ENCODE measurements around the gene FAM81B. TPM values are rescaled to one million over a fixed set of nuclear protein-coding genes. Genes with fewer than 3 reads are reported as not detected.

FAM81B gene
- polyA plus RNA-seq, 1 donor = 0.39 TPM

GRCh38 chr5:95424526-95424925, 33.4 kb downstream of the FAM81B start:
- Histone ChIP-seq H3K4me3 (ENCODE audit: low read length) (no peak overlapping the region), H3K4me1 (ENCODE audit: control insufficient read depth, insufficient read depth, low read length) (no peaks in the 10 kb centered on the region), H3K36me3 (ENCODE audit: control insufficient read depth, insufficient read depth, low read length) (no peaks in the 10 kb centered on the region), H3K27ac (ENCODE audit: low read length) (no peak overlapping the region), H3K27me3 (ENCODE audit: control insufficient read depth, insufficient read depth, low read length) (no peaks in the 10 kb centered on the region), H3K9me3 (ENCODE audit: control insufficient read depth, low read depth, low read length) (no peaks in the 10 kb centered on the region)
- no peak for DNase-seq
- 79% methylated on average over 1 of the region's 1 CpG for WGBS (ENCODE audit: insufficient coverage, low lambda C conversion rate)

- Histone ChIP-seq H3K4me1 (ENCODE audit: control insufficient read depth, insufficient read depth, low read length) (no peaks in the 10 kb centered on the region), H3K4me3 (ENCODE audit: low read length) (no peak overlapping the region), H3K36me3 (ENCODE audit: control insufficient read depth, insufficient read depth, low read length) (no peaks in the 10 kb centered on the region), H3K27ac (ENCODE audit: low read length) (no peak overlapping the region), H3K27me3 (ENCODE audit: control insufficient read depth, insufficient read depth, low read length) (no peaks in the 10 kb centered on the region), H3K9me3 (ENCODE audit: control insufficient read depth, low read depth, low read length) (no peaks in the 10 kb centered on the region)
- no CpG with 5 or more reads among the region's 5 CpGs for WGBS (ENCODE audit: insufficient coverage, low lambda C conversion rate)
- no peak for DNase-seq
Measured at GRCh38 chr5:95426227-95426626, 35.1 kb downstream of the FAM81B start.

- Histone ChIP-seq H3K27me3 (ENCODE audit: control insufficient read depth, insufficient read depth, low read length) (no peaks in the 10 kb centered on the region), H3K4me1 (ENCODE audit: control insufficient read depth, insufficient read depth, low read length) (no peaks in the 10 kb centered on the region)
- no CpG with 5 or more reads among the region's 2 CpGs for WGBS (ENCODE audit: insufficient coverage, low lambda C conversion rate)
Measured at GRCh38 chr5:95432779-95433178, 41.6 kb downstream of the FAM81B start.

GRCh38 chr5:95439801-95440493, 48.8 kb downstream of the FAM81B start:
- Histone ChIP-seq H3K27ac (ENCODE audit: low read length) (no peak overlapping the region), H3K4me1 (ENCODE audit: control insufficient read depth, insufficient read depth, low read length) (no peaks in the 10 kb centered on the region), H3K27me3 (ENCODE audit: control insufficient read depth, insufficient read depth, low read length) (peaks cover 10% of the 10 kb centered on the region), H3K36me3 (ENCODE audit: control insufficient read depth, insufficient read depth, low read length) (no peaks in the 10 kb centered on the region), H3K4me3 (ENCODE audit: low read length) (no peak overlapping the region), H3K9me3 (ENCODE audit: control insufficient read depth, low read depth, low read length) (no peaks in the 10 kb centered on the region)
- WGBS (ENCODE audit: insufficient coverage, low lambda C conversion rate) = 23% methylated on average over 2 of the region's 6 CpGs
- DNase-seq = no peak

More at GRCh38 chr5:95432779-95433178, 41.6 kb downstream of the FAM81B start:
- Histone ChIP-seq H3K36me3 (ENCODE audit: control insufficient read depth, insufficient read depth, low read length) (no peaks in the 10 kb centered on the region), H3K9me3 (ENCODE audit: control insufficient read depth, low read depth, low read length) (no peaks in the 10 kb centered on the region), H3K27ac (ENCODE audit: low read length) (no peak overlapping the region), H3K4me3 (ENCODE audit: low read length) (no peak overlapping the region)
- DNase-seq = no peak

- Histone ChIP-seq H3K27ac (ENCODE audit: low read length) (no peak overlapping the region), H3K36me3 (ENCODE audit: control insufficient read depth, insufficient read depth, low read length) (no peaks in the 10 kb centered on the region), H3K27me3 (ENCODE audit: control insufficient read depth, insufficient read depth, low read length) (peaks cover 10% of the 10 kb centered on the region), H3K4me1 (ENCODE audit: control insufficient read depth, insufficient read depth, low read length) (no peaks in the 10 kb centered on the region), H3K9me3 (ENCODE audit: control insufficient read depth, low read depth, low read length) (no peaks in the 10 kb centered on the region), H3K4me3 (ENCODE audit: low read length) (no peak overlapping the region)
- DNase-seq = no peak
- WGBS (ENCODE audit: insufficient coverage, low lambda C conversion rate) = no CpG with 5 or more reads among the region's 10 CpGs
Measured at GRCh38 chr5:95440825-95441224, 49.7 kb downstream of the FAM81B start.

GRCh38 chr5:95441636-95442035, 50.5 kb downstream of the FAM81B start:
- no CpG with 5 or more reads among the region's 2 CpGs for whole genome bisulfite sequencing (ENCODE audit: insufficient coverage, low lambda C conversion rate)
- DNase-seq = no peak

GRCh38 chr5:95445442-95445841, 54.3 kb downstream of the FAM81B start:
- H3K4me3 ChIP-seq (ENCODE audit: low read length) = no peak overlapping the region
- no peak overlapping the region for H3K27ac ChIP-seq (ENCODE audit: low read length)
- peaks cover 6% of the 10 kb centered on the region for H3K27me3 ChIP-seq (ENCODE audit: control insufficient read depth, insufficient read depth, low read length)
- WGBS (ENCODE audit: insufficient coverage, low lambda C conversion rate) = 88% methylated on average over 1 of the region's 2 CpGs
- DNase-seq = no peak
- no peaks in the 10 kb centered on the region for H3K9me3 ChIP-seq (ENCODE audit: control insufficient read depth, low read depth, low read length)
- no peaks in the 10 kb centered on the region for H3K36me3 ChIP-seq (ENCODE audit: control insufficient read depth, insufficient read depth, low read length)
- no peaks in the 10 kb centered on the region for H3K4me1 ChIP-seq (ENCODE audit: control insufficient read depth, insufficient read depth, low read length)

More at GRCh38 chr5:95441636-95442035, 50.5 kb downstream of the FAM81B start:
- Histone ChIP-seq H3K36me3 (ENCODE audit: control insufficient read depth, insufficient read depth, low read length) (no peaks in the 10 kb centered on the region), H3K9me3 (ENCODE audit: control insufficient read depth, low read depth, low read length) (no peaks in the 10 kb centered on the region), H3K4me1 (ENCODE audit: control insufficient read depth, insufficient read depth, low read length) (no peaks in the 10 kb centered on the region), H3K27me3 (ENCODE audit: control insufficient read depth, insufficient read depth, low read length) (peaks cover 10% of the 10 kb centered on the region), H3K4me3 (ENCODE audit: low read length) (no peak overlapping the region), H3K27ac (ENCODE audit: low read length) (no peak overlapping the region)

- Histone ChIP-seq H3K4me3 (ENCODE audit: low read length) (no peak overlapping the region), H3K27me3 (ENCODE audit: control insufficient read depth, insufficient read depth, low read length) (peaks cover under 1% of the 10 kb centered on the region), H3K36me3 (ENCODE audit: control insufficient read depth, insufficient read depth, low read length) (no peaks in the 10 kb centered on the region), H3K9me3 (ENCODE audit: control insufficient read depth, low read depth, low read length) (no peaks in the 10 kb centered on the region), H3K4me1 (ENCODE audit: control insufficient read depth, insufficient read depth, low read length) (no peaks in the 10 kb centered on the region), H3K27ac (ENCODE audit: low read length) (no peak overlapping the region)
- WGBS (ENCODE audit: insufficient coverage, low lambda C conversion rate) = no CpG with 5 or more reads among the region's 2 CpGs
- no peak for DNase-seq
Measured at GRCh38 chr5:95445995-95446394, 54.8 kb downstream of the FAM81B start.

GRCh38 chr5:95446560-95447221, 55.5 kb downstream of the FAM81B start:
- Histone ChIP-seq H3K27me3 (ENCODE audit: control insufficient read depth, insufficient read depth, low read length) (no peaks in the 10 kb centered on the region), H3K4me3 (ENCODE audit: low read length) (no peak overlapping the region), H3K36me3 (ENCODE audit: control insufficient read depth, insufficient read depth, low read length) (no peaks in the 10 kb centered on the region), H3K9me3 (ENCODE audit: control insufficient read depth, low read depth, low read length) (no peaks in the 10 kb centered on the region), H3K27ac (ENCODE audit: low read length) (no peak overlapping the region), H3K4me1 (ENCODE audit: control insufficient read depth, insufficient read depth, low read length) (no peaks in the 10 kb centered on the region)
- DNase-seq = no peak
- WGBS (ENCODE audit: insufficient coverage, low lambda C conversion rate) = 86% methylated on average over 1 of the region's 1 CpG

- WGBS (ENCODE audit: insufficient coverage, low lambda C conversion rate) = 100% methylated on average over 1 of the region's 1 CpG
- H3K36me3 ChIP-seq (ENCODE audit: control insufficient read depth, insufficient read depth, low read length) = no peaks in the 10 kb centered on the region
- H3K27ac ChIP-seq (ENCODE audit: low read length) = no peak overlapping the region
- H3K27me3 ChIP-seq (ENCODE audit: control insufficient read depth, insufficient read depth, low read length) = no peaks in the 10 kb centered on the region
- no peak overlapping the region for H3K4me3 ChIP-seq (ENCODE audit: low read length)
- no peaks in the 10 kb centered on the region for H3K4me1 ChIP-seq (ENCODE audit: control insufficient read depth, insufficient read depth, low read length)
- DNase-seq = no peak
- H3K9me3 ChIP-seq (ENCODE audit: control insufficient read depth, low read depth, low read length) = no peaks in the 10 kb centered on the region
Measured at GRCh38 chr5:95447961-95448360, 56.8 kb downstream of the FAM81B start.

GRCh38 chr5:95448789-95449188, 57.6 kb downstream of the FAM81B start:
- DNase-seq = no peak
- no peak overlapping the region for H3K27ac ChIP-seq (ENCODE audit: low read length)
- no peaks in the 10 kb centered on the region for H3K36me3 ChIP-seq (ENCODE audit: control insufficient read depth, insufficient read depth, low read length)
- H3K4me3 ChIP-seq (ENCODE audit: low read length) = no peak overlapping the region
- H3K9me3 ChIP-seq (ENCODE audit: control insufficient read depth, low read depth, low read length) = no peaks in the 10 kb centered on the region
- H3K4me1 ChIP-seq (ENCODE audit: control insufficient read depth, insufficient read depth, low read length) = no peaks in the 10 kb centered on the region
- H3K27me3 ChIP-seq (ENCODE audit: control insufficient read depth, insufficient read depth, low read length) = no peaks in the 10 kb centered on the region

Data from large intestine (tissue), 3 donors.